ENCODE measurements around the gene MEGF11.

Gene MEGF11

GRCh38 chr15:65917936-65918335, 335.6 kb downstream of the MEGF11 start:
- no peak for DNase-seq (ENCODE audit: low read depth in 3 of 3)

DNA sequence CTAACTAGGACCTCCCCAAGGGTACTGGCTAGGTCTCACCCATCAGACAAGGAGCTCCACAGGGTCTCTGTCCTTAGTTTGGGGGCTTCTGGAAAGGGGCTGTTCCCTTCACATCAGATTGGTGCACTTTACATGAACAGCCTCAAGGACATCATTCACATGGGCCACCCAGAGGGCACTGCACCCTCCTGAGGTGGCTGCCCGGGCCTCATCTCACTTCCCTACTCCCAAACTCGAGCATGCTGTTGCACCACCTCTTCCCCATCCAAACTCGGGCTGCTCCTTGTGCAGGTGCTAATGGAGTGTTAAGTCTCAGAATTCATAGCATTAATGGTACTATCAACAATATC, 336.2 kb downstream of the MEGF11 start:
- no peak for DNase-seq (ENCODE audit: low read depth in 3 of 3)

DNA sequence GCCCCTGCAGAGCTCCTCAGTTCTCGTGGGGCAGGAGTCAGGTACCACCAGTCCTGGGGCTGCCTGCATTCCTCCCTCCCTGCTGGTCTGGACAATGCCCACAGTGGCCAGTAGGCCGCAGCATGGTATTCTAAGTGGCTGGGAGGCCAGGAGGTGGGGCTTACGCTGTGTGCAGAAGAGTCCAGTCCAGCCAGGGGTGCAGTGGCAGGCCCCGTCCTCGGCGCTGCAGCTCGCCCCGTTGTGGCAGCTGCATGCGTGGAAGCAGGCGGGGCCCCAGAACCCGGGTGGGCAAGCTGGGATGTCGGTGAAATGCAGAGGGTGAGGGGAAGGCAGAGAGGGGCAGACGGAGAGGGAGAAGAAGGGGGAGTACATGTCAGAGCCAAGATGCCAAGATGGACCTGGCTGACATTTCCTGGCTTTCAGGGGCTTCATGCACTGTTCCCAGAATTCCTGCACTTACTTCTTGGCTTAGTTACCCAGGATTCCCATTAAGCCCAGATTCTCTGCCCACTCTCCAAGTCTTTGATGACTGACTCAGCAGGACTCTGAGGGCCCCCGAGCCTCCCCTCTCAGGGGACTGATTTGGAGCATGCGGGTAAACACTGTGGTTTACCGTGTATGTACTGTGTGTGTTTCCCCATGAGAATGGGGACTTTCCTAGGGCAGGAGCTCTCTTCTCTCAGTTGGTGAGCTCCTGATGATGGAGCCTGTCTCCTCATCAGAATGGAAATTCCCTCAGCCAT, 336.7 kb downstream of the MEGF11 start:
- peak in 1 of 3 experiments; percentile 9 for DNase-seq (ENCODE audit: low read depth in 3 of 3)

DNA sequence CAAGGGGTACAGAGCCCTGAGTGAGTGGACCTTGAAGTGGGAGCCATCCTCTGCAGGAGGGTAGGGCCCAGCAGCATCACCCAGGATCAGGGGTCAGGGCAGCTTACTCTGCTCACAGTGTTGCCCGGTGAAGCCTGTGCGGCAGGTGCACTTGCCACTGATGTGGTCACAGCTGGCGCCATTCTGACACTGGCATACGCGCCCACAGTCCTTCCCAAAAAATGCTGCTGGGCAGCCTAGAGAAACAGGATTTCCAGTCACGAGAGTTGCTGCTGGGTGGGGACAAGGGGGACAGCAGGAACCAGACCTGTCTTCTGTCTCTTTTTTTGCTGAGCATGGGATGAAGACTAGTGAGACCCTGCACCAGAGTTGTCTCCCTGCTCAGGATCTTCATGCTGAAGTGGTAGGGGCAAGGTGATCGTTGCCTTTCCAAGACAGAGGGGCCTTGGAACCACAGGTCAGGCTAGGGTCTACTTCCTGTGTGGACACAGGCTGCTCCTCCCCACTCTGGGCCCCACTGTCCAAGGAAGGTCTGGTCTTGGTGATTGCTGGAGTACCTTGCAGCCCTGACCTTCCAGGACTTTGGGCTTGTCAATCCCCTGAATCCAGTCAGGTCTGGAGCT, 337.4 kb downstream of the MEGF11 start:
- no peak for DNase-seq (ENCODE audit: low read depth in 3 of 3)

- no peak for DNase-seq (ENCODE audit: low read depth in 3 of 3)
Measured at GRCh38 chr15:65914981-65915925, 338.3 kb downstream of the MEGF11 start.

DNA sequence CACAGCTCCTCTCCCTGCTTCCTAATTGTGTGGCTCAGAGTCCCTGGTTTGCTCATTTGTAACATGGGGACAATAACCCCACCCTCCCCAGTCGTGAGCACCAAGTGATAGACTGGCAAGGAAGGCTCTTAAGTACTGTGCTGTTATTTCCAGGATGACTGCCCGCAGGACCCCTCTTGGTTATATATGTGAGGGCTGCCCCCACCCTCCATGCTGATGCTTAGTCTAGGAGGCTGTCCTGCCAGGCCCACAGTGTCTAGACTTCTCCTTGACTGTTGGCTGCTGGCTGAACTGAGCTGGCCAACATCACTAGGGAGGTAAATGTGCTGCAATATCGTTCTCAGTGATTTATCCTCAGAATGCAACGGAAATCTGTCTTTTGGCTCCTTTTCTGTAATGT, 339.2 kb downstream of the MEGF11 start:
- DNase-seq (ENCODE audit: low read depth in 3 of 3) = no peak

- DNase-seq (ENCODE audit: low read depth in 3 of 3) = no peak
Measured at GRCh38 chr15:65913631-65914199, 339.8 kb downstream of the MEGF11 start.

DNA sequence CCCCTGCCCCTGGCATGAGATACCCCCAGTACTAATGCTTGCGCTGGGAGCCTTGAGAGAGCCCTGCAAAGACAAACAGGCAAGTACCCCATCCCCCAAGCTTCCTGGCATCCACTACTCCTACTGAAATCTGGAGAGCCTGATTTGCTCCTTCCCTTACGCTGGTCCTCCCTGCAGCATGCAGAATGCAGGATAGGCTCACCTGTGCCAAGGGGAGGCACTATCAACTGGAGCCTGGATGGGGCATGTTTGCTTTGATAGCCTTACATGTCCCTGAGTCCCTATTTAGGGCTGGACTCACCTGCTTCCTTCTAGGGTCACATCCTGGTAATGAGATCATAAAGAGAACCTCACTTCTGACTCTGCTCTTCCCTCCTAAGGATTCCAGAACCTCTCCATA, 341.3 kb downstream of the MEGF11 start:
- DNase-seq (ENCODE audit: low read depth in 3 of 3) = no peak

DNA sequence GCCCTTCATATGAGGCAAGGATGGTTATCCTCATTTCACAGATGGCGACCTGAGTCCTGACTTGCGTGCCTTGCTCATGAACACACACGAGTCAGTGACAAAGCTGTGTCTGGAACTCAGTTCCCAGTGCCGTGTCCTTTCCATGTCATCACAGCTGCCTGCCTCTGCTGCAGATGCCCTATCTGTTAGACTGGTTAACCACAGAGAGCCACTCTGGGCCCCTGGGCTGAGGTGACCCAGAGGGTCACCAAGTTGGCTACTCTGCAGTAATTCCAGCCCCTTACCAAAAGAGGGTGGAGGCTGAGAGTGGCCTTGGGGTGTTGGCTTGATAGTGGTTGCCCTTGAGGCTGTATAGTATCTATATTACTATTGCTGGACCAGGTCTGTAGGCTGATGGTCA, 343.2 kb downstream of the MEGF11 start:
- DNase-seq (ENCODE audit: low read depth in 3 of 3) = no peak

DNA sequence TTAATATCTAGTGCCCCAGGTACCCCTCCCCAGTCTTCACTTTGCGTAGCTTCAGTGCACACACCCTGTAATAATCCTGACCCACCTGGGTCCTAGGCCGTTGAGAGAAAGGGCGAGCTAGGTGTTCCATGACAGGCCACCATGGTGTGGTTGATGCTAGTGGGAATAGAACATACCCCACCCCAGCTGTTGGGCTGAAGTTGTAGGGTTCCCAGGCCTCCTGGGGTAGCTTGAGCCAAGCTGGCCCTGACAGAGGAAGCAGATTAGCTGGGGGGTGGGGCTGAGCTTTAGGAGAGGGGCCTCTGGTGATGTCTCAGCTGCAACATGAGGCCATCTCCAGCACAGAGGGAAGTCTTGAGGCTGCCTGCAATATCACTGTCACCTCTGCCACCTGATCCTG, 343.7 kb downstream of the MEGF11 start:
- no peak for DNase-seq (ENCODE audit: low read depth in 3 of 3)

- no peak for DNase-seq (ENCODE audit: low read depth in 3 of 3)
Measured at GRCh38 chr15:65908876-65909275, 344.7 kb downstream of the MEGF11 start.

DNA sequence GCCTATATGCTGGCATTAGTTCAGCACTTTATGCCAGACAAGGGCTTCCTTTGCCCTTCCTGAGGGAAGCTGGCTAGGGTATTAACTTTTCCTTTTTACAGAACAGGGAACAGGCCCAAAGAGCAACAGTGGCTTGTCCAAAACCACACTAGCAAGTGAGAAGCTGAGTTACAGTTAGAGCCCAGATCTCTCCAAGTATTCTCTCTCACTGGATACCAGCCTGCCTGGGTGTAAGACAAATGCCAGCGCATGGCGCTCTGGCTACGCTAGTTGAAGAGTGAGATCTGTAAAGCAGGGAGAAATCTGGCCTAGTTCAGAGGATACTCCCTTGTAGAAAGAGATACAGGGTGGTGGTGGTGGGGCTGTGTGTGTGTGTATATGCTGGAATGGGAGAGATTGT, 345.9 kb downstream of the MEGF11 start:
- no peak for DNase-seq (ENCODE audit: low read depth in 3 of 3)

DNA sequence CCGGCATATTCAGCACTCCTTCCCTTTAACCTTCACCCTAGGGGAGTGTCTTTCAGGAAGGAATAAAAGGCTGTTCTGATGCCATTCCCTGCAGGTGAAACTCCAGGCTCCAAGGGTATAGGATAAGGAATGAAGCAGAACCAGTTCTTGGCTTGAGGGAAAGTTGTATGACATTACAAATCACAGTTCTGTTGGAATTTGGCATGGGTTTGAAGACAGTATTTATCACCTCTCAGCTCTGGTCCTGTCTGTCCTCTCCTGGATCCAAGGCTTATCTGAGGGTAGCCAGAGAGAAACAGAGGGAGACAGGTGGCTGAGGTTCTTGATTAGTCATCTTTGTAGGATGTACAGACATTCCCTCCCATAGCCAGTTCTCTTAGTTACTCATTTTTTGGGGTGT, 347.2 kb downstream of the MEGF11 start:
- no peak for DNase-seq (ENCODE audit: low read depth in 3 of 3)

DNA sequence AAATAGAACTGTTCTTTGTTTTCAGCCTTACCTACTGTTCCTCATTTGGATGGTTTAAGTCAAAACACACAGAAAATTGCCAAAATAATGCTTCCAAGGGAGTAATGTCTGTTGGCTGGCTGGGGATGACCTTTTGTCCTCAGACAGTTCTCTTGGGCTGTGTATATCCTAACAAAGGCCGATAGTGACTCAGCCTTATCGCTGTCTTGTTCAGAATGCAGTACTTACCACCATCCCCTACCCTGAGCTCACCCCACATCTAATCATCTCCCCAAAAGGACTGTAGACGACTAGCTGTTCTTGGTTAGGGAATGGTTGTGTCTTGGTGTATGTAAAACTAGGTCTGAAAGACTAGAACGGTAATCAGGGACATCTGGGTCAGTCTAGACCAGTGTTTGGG, 349.2 kb downstream of the MEGF11 start:
- no peak for DNase-seq (ENCODE audit: low read depth in 3 of 3)

GRCh38 chr15:65903296-65904073, 350.1 kb downstream of the MEGF11 start:
- DNase-seq (ENCODE audit: low read depth in 3 of 3) = no peak

DNA sequence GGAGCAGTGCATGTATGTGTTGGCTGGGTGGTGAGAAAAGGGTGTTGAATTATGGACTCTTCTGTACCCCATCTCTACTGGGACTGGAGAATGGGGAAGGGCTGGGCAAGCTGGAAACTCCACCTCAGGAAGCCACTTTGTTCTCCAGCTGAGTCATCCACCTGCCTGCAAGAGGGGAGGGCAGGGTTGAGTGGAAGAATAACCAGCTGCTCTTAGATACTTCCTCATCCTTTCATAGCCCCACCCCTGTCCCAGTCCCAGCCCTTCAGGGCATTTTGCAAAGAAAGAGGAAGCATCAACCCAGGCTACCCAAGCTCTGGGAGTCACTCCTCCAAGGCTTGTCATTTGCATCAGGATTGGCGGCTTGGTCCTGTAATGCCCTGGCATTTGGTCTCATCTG, 351.2 kb downstream of the MEGF11 start:
- no peak for DNase-seq (ENCODE audit: low read depth in 3 of 3)

- no peak for DNase-seq (ENCODE audit: low read depth in 3 of 3)
Measured at GRCh38 chr15:65901836-65902235, 351.7 kb downstream of the MEGF11 start.

DNA sequence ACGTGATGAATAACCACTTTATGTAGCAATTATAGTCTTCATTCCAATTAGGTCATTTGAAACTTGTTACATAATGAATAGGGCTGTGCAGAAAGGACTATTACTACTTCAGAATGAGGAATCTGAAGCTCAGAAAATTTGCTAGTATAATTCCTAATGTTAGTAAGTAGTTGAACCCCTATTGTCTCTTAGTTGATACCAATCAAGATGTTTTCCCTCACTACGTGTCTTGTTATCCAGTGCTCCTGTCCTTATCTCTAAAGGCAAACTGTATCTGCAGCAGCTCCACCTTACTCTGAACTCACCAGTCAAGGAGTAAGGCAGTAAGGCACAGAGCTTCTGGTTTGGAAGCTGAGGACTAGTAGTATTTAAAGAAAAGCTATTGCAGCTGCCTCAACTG, 352.2 kb downstream of the MEGF11 start:
- DNase-seq (ENCODE audit: low read depth in 3 of 3) = no peak

- DNase-seq (ENCODE audit: low read depth in 3 of 3) = no peak
Measured at GRCh38 chr15:65900488-65900887, 353.1 kb downstream of the MEGF11 start.

DNA sequence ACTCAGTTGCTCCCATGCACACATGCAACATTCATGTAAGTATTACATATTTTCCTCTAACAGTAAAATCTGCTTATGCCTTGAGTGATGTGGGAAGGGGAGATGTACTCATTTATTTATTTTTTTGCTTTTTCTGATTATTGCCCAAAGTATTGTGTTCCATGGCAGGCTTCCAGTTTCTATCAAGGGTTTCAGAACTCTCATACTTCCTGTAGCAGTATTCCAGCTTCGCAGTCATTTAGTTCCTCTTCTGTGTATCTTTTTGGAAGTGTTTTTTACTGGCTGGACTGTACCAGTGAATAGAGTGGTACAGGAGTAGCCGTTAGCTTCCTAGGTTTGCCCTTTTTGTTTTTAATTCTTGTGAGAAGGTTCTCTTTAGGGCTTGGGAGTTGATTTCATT, 357.3 kb downstream of the MEGF11 start:
- no peak for DNase-seq (ENCODE audit: low read depth in 3 of 3)

GRCh38 chr15:65893060-65893459, 360.5 kb downstream of the MEGF11 start:
- no peak for DNase-seq (ENCODE audit: low read depth in 3 of 3)

GRCh38 chr15:65888981-65889380, 364.6 kb downstream of the MEGF11 start:
- no peak for DNase-seq (ENCODE audit: low read depth in 3 of 3)
